GM21515 (cell line): ENCODE results near the gene TRIM54.

ENCODE experiments used
- ATAC-seq: cut with Tn5 transposase; IDR thresholded peaks from one replicate; pipeline ENCODE4 v1.9.1; 2021; ENCODE audit not compliant: unreplicated experiment

TRIM54 gene

GRCh38 chr2:27281855-27282559 is at the start of gene TRIM54:
TRIM54 (plus strand) TSS chr2:27282429; CDS start chr2:27282732, 303 bp downstream.
- no peak for ATAC-seq

GRCh38 chr2:27233341-27233740 is 48.9 kb upstream of the TRIM54 start:
- ATAC-seq: no peak

- no peak for ATAC-seq
Measured at GRCh38 chr2:27236136-27236535, 46.1 kb upstream of the TRIM54 start.

GRCh38 chr2:27236626-27237025 is 45.6 kb upstream of the TRIM54 start:
- ATAC-seq: no peak

GRCh38 chr2:27237341-27237945 is 44.8 kb upstream of the TRIM54 start:
- no peak for ATAC-seq

- no peak for ATAC-seq
Measured at GRCh38 chr2:27238976-27239375, 43.3 kb upstream of the TRIM54 start.

GRCh38 chr2:27240406-27240805 is 41.8 kb upstream of the TRIM54 start:
- no peak for ATAC-seq

- ATAC-seq: no peak
Measured at GRCh38 chr2:27241761-27242613, 40.2 kb upstream of the TRIM54 start.

GRCh38 chr2:27242614-27242951 is 39.6 kb upstream of the TRIM54 start:
- no peak for ATAC-seq

- no peak for ATAC-seq
Measured at GRCh38 chr2:27243391-27244130, 38.7 kb upstream of the TRIM54 start.

- no peak for ATAC-seq
Measured at GRCh38 chr2:27245116-27245515, 37.1 kb upstream of the TRIM54 start.

- ATAC-seq: no peak
Measured at GRCh38 chr2:27245626-27246025, 36.6 kb upstream of the TRIM54 start.

- no peak for ATAC-seq
Measured at GRCh38 chr2:27247893-27248292, 34.3 kb upstream of the TRIM54 start.

GRCh38 chr2:27249159-27249890 is 32.9 kb upstream of the TRIM54 start:
- no peak for ATAC-seq

- no peak for ATAC-seq
Measured at GRCh38 chr2:27249891-27250651, 32.2 kb upstream of the TRIM54 start.

GRCh38 chr2:27250652-27251379 is 31.4 kb upstream of the TRIM54 start:
- no peak for ATAC-seq

GRCh38 chr2:27251766-27252165 is 30.5 kb upstream of the TRIM54 start:
- no peak for ATAC-seq

- ATAC-seq: no peak
Measured at GRCh38 chr2:27255187-27255586, 27.0 kb upstream of the TRIM54 start.

- no peak for ATAC-seq
Measured at GRCh38 chr2:27255660-27256059, 26.6 kb upstream of the TRIM54 start.
